Posterior vena cava (tissue), 2 donors: ENCODE measurements around the gene MAF. TPM values are rescaled to one million over a fixed set of nuclear protein-coding genes. Genes with fewer than 3 reads are reported as not detected.
A peak's percentile ranks its signal among the peaks of the same experiment; 100 is the strongest.

Source experiments
- DNase-seq: peaks from one replicate; pipeline ENCODE4 v3.0.0-alpha.2; 2020; ENCODE audit warnings: low spot score
- intact Hi-C, 2 donors: fragments of 100-400 bp; cut with DNase I; formaldehyde crosslinking; loops; one replicate each; pipeline versions ENCODE4 v1.14.1 to v1.14.2; 2022 to 2023
- long read RNA-seq, 2 donors: library from polyadenylated mRNA; unstranded; transcript quantifications; one replicate each; pipeline ENCODE4 v2.0.0, GENCODE V29; 2020 to 2021
- total RNA-seq, 2 donors: library from RNA; stranded (reverse); fragmentation: NEBNext Ultra II Directional; extraction: Animal tissue kit (Norgen Biotek cat#: 25700); gene quantifications; one replicate each; pipeline ENCODE4 v1.2.1, GENCODE V29; 2021
- donor health status: DM: yes; HTN: yes; CAD: no.
- donor health status: DM: yes; HTN: yes; CAD: no.

Gene MAF
- 10 to 100 TPM; 39.1 to 54.6 TPM for total RNA-seq
- long read RNA-seq, donor 1, full-length matches to known transcripts = 12 of 12 reads
- long read RNA-seq, donor 1, partial matches to known transcripts = 0 of 12 reads
- long read RNA-seq, donor 1, other reads (novel, unspliced or antisense) = 0 of 12 reads
- long read RNA-seq, donor 2, full-length matches to known transcripts = 8 of 8 reads
- long read RNA-seq, donor 2, partial matches to known transcripts = 0 of 8 reads
- long read RNA-seq, donor 2, other reads (novel, unspliced or antisense) = 0 of 8 reads

GRCh38 chr16:79600638-79601091 lies at the start of gene MAF:
MAF (minus strand) TSS chr16:79600737; CDS start chr16:79599902, 835 bp downstream.
- DNase-seq = peak; percentile 96
- intact Hi-C loops = loop anchor here in 1 of 2 donors (10.0 kb wide), 2 partner anchors 676 to 1096 kb away; no protein-coding TSS in a partner anchor

GRCh38 chr16:79648826-79649225 lies 48.3 kb upstream of the MAF start:
- DNase-seq = no peak

GRCh38 chr16:79647586-79647985 lies 47.0 kb upstream of the MAF start:
- DNase-seq = no peak
- intact Hi-C loops = loop anchor here in 1 of 2 donors (5.0 kb wide), 1 partner anchor 1815 kb away; no protein-coding TSS in a partner anchor

More at GRCh38 chr16:79648826-79649225, 48.3 kb upstream of the MAF start:
- intact Hi-C loops = loop anchor here in 1 of 2 donors (5.0 kb wide), 1 partner anchor 1817 kb away; no protein-coding TSS in a partner anchor

GRCh38 chr16:79645701-79646100 lies 45.2 kb upstream of the MAF start:
- intact Hi-C loops = loop anchor here in 1 of 2 donors (5.0 kb wide), 1 partner anchor 1813 kb away; no protein-coding TSS in a partner anchor

GRCh38 chr16:79644971-79645667 lies 44.6 kb upstream of the MAF start:
- DNase-seq = no peak
- intact Hi-C loops = loop anchor here in 1 of 2 donors (5.0 kb wide), 1 partner anchor 1813 kb away; no protein-coding TSS in a partner anchor

More at GRCh38 chr16:79645701-79646100, 45.2 kb upstream of the MAF start:
- DNase-seq = no peak

GRCh38 chr16:79642652-79643051 lies 42.1 kb upstream of the MAF start:
- intact Hi-C loops = no loop called here
- DNase-seq = no peak

GRCh38 chr16:79640513-79641360 lies 40.2 kb upstream of the MAF start:
- intact Hi-C loops = no loop called here
- no peak for DNase-seq

- DNase-seq = no peak
- intact Hi-C loops = no loop called here
Measured at GRCh38 chr16:79639576-79640311, 39.2 kb upstream of the MAF start.

- intact Hi-C loops = no loop called here
- DNase-seq = no peak
Measured at GRCh38 chr16:79638386-79638785, 37.8 kb upstream of the MAF start.

GRCh38 chr16:79635488-79635887 lies 35.0 kb upstream of the MAF start:
- DNase-seq = no peak
- intact Hi-C loops = no loop called here

- no peak for DNase-seq
Measured at GRCh38 chr16:79634298-79634697, 33.8 kb upstream of the MAF start.

GRCh38 chr16:79632289-79632688 lies 31.8 kb upstream of the MAF start:
- intact Hi-C loops = no loop called here
- no peak for DNase-seq

More at GRCh38 chr16:79634298-79634697, 33.8 kb upstream of the MAF start:
- intact Hi-C loops = no loop called here

- DNase-seq = no peak
- intact Hi-C loops = no loop called here
Measured at GRCh38 chr16:79628988-79629387, 28.5 kb upstream of the MAF start.

- intact Hi-C loops = no loop called here
- DNase-seq = no peak
Measured at GRCh38 chr16:79628501-79628975, 28.0 kb upstream of the MAF start.

GRCh38 chr16:79627092-79627491 lies 26.6 kb upstream of the MAF start:
- intact Hi-C loops = no loop called here
- no peak for DNase-seq

- intact Hi-C loops = no loop called here
- no peak for DNase-seq
Measured at GRCh38 chr16:79625738-79626137, 25.2 kb upstream of the MAF start.

- intact Hi-C loops = no loop called here
- no peak for DNase-seq
Measured at GRCh38 chr16:79623824-79624223, 23.3 kb upstream of the MAF start.

GRCh38 chr16:79623062-79623461 lies 22.5 kb upstream of the MAF start:
- intact Hi-C loops = no loop called here
- DNase-seq = no peak

GRCh38 chr16:79621027-79621426 lies 20.5 kb upstream of the MAF start:
- DNase-seq = no peak
- intact Hi-C loops = no loop called here
